CD4-positive, alpha-beta memory T cell (primary cell): ENCODE results near the gene SDCCAG8. TPM values are rescaled to one million over a fixed set of nuclear protein-coding genes. Genes with fewer than 3 reads are reported as not detected.

Experiments used
- CTCF ChIA-PET: fragments of 350-600 bp; sonication (Branson Sonifier 250); formaldehyde crosslinking; loops from one replicate; lab custom pipeline; 2021; ENCODE audit warnings: inconsistent platforms; ENCODE audit not compliant: partially characterized antibody; lab: Charles Lee
- POLR2A ChIA-PET: fragments of 350-600 bp; sonication (Branson Sonifier 250); formaldehyde crosslinking; loops from one replicate; lab custom pipeline; 2021; ENCODE audit not compliant: partially characterized antibody; lab: Charles Lee
- DNase-seq, 5 donors: peaks; one replicate each; pipeline versions ENCODE4 v3.0.0 to v3.0.0-alpha.2; 2020 to 2022; ENCODE audit warnings: mixed read lengths in 1 of 5
- H3K27ac ChIP-seq: one replicate; pipeline ENCODE4 v1.7.0; 2013; ENCODE audit warnings: low read depth, low read length
- H3K27me3 ChIP-seq: 2 replicates; pipeline ENCODE4 v1.7.0; 2013; ENCODE audit warnings: mild to moderate bottlenecking, low read length, moderate library complexity; ENCODE audit not compliant: insufficient read depth
- H3K36me3 ChIP-seq: 2 replicates; pipeline ENCODE4 v1.7.0; 2013; ENCODE audit warnings: mild to moderate bottlenecking, low read length, moderate library complexity; ENCODE audit not compliant: insufficient read depth
- H3K4me1 ChIP-seq: 2 replicates; pipeline ENCODE4 v1.7.0; 2013; ENCODE audit warnings: mild to moderate bottlenecking, low read length, moderate library complexity; ENCODE audit not compliant: insufficient read depth
- H3K4me3 ChIP-seq, 2 donors: one replicate each; pipeline ENCODE4 v1.7.0; 2013; ENCODE audit warnings: low read length in 2 of 2, mild to moderate bottlenecking in 1 of 2
- H3K9me3 ChIP-seq, 2 donors: one replicate each; pipeline ENCODE4 v1.7.0; 2013; ENCODE audit warnings: low read length in 2 of 2, control low read depth in 1 of 2; ENCODE audit not compliant: control insufficient read depth in 1 of 2
- H3K27ac Mint-ChIP-seq, 7 donors: one replicate each; pipeline ENCODE4 v1.8.0; 2020 to 2021; ENCODE audit warnings: mixed read lengths in 7 of 7, mild to moderate bottlenecking in 6 of 7, inconsistent platforms in 3 of 7, moderate library complexity in 3 of 7
- H3K27me3 Mint-ChIP-seq, 2 donors: one replicate each; pipeline ENCODE4 v1.8.0; 2020 to 2021; ENCODE audit warnings: mixed read lengths in 2 of 2
- H3K36me3 Mint-ChIP-seq, 2 donors: one replicate each; pipeline ENCODE4 v1.8.0; 2020 to 2021; ENCODE audit warnings: mixed read lengths in 2 of 2, inconsistent platforms in 1 of 2, mild to moderate bottlenecking in 1 of 2
- H3K4me1 Mint-ChIP-seq, 4 donors: one replicate each; pipeline ENCODE4 v1.8.0; 2020 to 2021; ENCODE audit warnings: mixed read lengths in 4 of 4, mild to moderate bottlenecking in 1 of 4
- H3K4me3 Mint-ChIP-seq, 8 donors: one replicate each; pipeline ENCODE4 v1.8.0; 2020 to 2021; ENCODE audit warnings: mixed read lengths in 8 of 8, mild to moderate bottlenecking in 7 of 8, moderate library complexity in 6 of 8, inconsistent platforms in 3 of 8
- H3K9me3 Mint-ChIP-seq, 8 donors: one replicate each; pipeline ENCODE4 v1.8.0; 2020 to 2021; ENCODE audit warnings: mixed read lengths in 8 of 8, mild to moderate bottlenecking in 5 of 8, inconsistent platforms in 3 of 8, moderate library complexity in 1 of 8
- intact Hi-C: fragments of 100-400 bp; cut with micrococcal nuclease; formaldehyde crosslinking; loops from one replicate; pipeline ENCODE4 v1.15.1; 2023
- polyA plus RNA-seq, 2 donors: library from polyadenylated mRNA; unstranded; fragments of 300-500 nt; fragmentation: Illumina TruSeq; gene quantifications; one replicate each; pipeline ENCODE4 v1.2.3, GENCODE V29; 2021
- total RNA-seq, 2 experiments: library from RNA; stranded (reverse); gene quantifications; one replicate each; pipeline ENCODE4 v1.2.3, GENCODE V29; 2021

Gene SDCCAG8
- total and polyA plus RNA-seq, 4 experiments from 2014 or later = 19.0 to 35.7 (median 27.7) TPM

- H3K27me3 ChIP-seq = no peaks in the 10 kb centered on the region
- peaks cover 18 to 32% of the 10 kb centered on the region in 2 donors for H3K36me3 Mint-ChIP-seq
These were observed 217.6 kb downstream of the SDCCAG8 start for GRCh38 chr1:243473227-243474135.

GRCh38 chr1:243474136-243474881, 218.5 kb downstream of the SDCCAG8 start:
- H3K27me3 Mint-ChIP-seq = no peaks in the 10 kb centered on the region
- H3K4me1 Mint-ChIP-seq = peaks cover 0 to 7% (median 4%) of the 10 kb centered on the region in 4 donors

More at GRCh38 chr1:243473227-243474135, 217.6 kb downstream of the SDCCAG8 start:
- DNase-seq = no peak
- H3K27me3 Mint-ChIP-seq = no peaks in the 10 kb centered on the region
- peak overlapping the region in 2 of 7 donors; percentile 10 to 13 for H3K27ac Mint-ChIP-seq
- POLR2A ChIA-PET = no interaction called here
- H3K4me1 Mint-ChIP-seq = peaks cover 0 to 7% (median 4%) of the 10 kb centered on the region in 4 donors
- H3K4me3 ChIP-seq = no peak overlapping the region
- H3K4me3 Mint-ChIP-seq = peak overlapping the region; percentile 51 to 88 (median 75)
- H3K9me3 Mint-ChIP-seq = peaks cover 0 to 2% (median 0%) of the 10 kb centered on the region in 8 donors
- no peaks in the 10 kb centered on the region for H3K36me3 ChIP-seq
- H3K9me3 ChIP-seq = no peaks in the 10 kb centered on the region
- no peaks in the 10 kb centered on the region for H3K4me1 ChIP-seq
- H3K27ac ChIP-seq = no peak overlapping the region
- CTCF ChIA-PET = interaction anchor here (2.0 kb wide), 1 partner anchor 10 kb away, joined by 4 read pairs; no protein-coding TSS in a partner anchor
- intact Hi-C loops = no loop called here

GRCh38 chr1:243474906-243475305, 219.1 kb downstream of the SDCCAG8 start:
- H3K27me3 Mint-ChIP-seq = peaks cover 0 to 1% of the 10 kb centered on the region in 2 donors
- Histone ChIP-seq H3K36me3 (no peaks in the 10 kb centered on the region), H3K9me3 (no peaks in the 10 kb centered on the region), H3K4me3 (no peak overlapping the region), H3K27ac (no peak overlapping the region), H3K27me3 (no peaks in the 10 kb centered on the region), H3K4me1 (no peaks in the 10 kb centered on the region)
- peaks cover 0 to 2% (median 0%) of the 10 kb centered on the region in 8 donors for H3K9me3 Mint-ChIP-seq
- H3K4me1 Mint-ChIP-seq = peaks cover 0 to 7% (median 5%) of the 10 kb centered on the region in 4 donors
- no peak overlapping the region for H3K27ac Mint-ChIP-seq
- ChIA-PET POLR2A (no interaction called here), CTCF (interaction anchor here (2.0 kb wide), 1 partner anchor 11 kb away, joined by 4 read pairs; no protein-coding TSS in a partner anchor)
- no peak overlapping the region for H3K4me3 Mint-ChIP-seq
- intact Hi-C loops = no loop called here
- H3K36me3 Mint-ChIP-seq = peaks cover 15 to 30% of the 10 kb centered on the region in 2 donors
- DNase-seq = no peak

More at GRCh38 chr1:243474136-243474881, 218.5 kb downstream of the SDCCAG8 start:
- H3K9me3 ChIP-seq = no peaks in the 10 kb centered on the region
- ChIA-PET POLR2A (no interaction called here), CTCF (interaction anchor here (2.0 kb wide), 1 partner anchor 11 kb away, joined by 4 read pairs; no protein-coding TSS in a partner anchor)
- intact Hi-C loops = no loop called here
- Mint-ChIP-seq H3K9me3 (peaks cover 0 to 2% (median 0%) of the 10 kb centered on the region in 8 donors), H3K27ac (no peak overlapping the region), H3K36me3 (peaks cover 17 to 32% of the 10 kb centered on the region in 2 donors), H3K4me3 (no peak overlapping the region)
- H3K4me3 ChIP-seq = no peak overlapping the region
- H3K4me1 ChIP-seq = no peaks in the 10 kb centered on the region
- no peak overlapping the region for H3K27ac ChIP-seq
- no peaks in the 10 kb centered on the region for H3K36me3 ChIP-seq
- DNase-seq = no peak
- H3K27me3 ChIP-seq = no peaks in the 10 kb centered on the region

GRCh38 chr1:243475966-243476365, 220.1 kb downstream of the SDCCAG8 start:
- no peak overlapping the region for H3K4me3 Mint-ChIP-seq
- no peaks in the 10 kb centered on the region for H3K27me3 ChIP-seq
- H3K27ac Mint-ChIP-seq = no peak overlapping the region
- no peaks in the 10 kb centered on the region for H3K9me3 ChIP-seq
- ChIA-PET POLR2A (no interaction called here), CTCF (no interaction called here)
- H3K9me3 Mint-ChIP-seq = peaks cover 0 to 4% (median 0%) of the 10 kb centered on the region in 8 donors
- H3K36me3 ChIP-seq = no peaks in the 10 kb centered on the region
- DNase-seq = no peak
- peaks cover 2 to 8% (median 6%) of the 10 kb centered on the region in 4 donors for H3K4me1 Mint-ChIP-seq
- no peak overlapping the region for H3K27ac ChIP-seq
- peaks cover 1 to 5% of the 10 kb centered on the region in 2 donors for H3K27me3 Mint-ChIP-seq
- peaks cover 15 to 23% of the 10 kb centered on the region in 2 donors for H3K36me3 Mint-ChIP-seq
- H3K4me3 ChIP-seq = no peak overlapping the region
- intact Hi-C loops = no loop called here
- no peaks in the 10 kb centered on the region for H3K4me1 ChIP-seq

GRCh38 chr1:243477731-243478290, 222.0 kb downstream of the SDCCAG8 start:
- CTCF ChIA-PET = no interaction called here
- H3K4me1 Mint-ChIP-seq = peaks cover 15 to 21% (median 19%) of the 10 kb centered on the region in 4 donors
- Histone ChIP-seq H3K9me3 (no peaks in the 10 kb centered on the region), H3K4me1 (peaks cover 10% of the 10 kb centered on the region), H3K27ac (no peak overlapping the region), H3K27me3 (no peaks in the 10 kb centered on the region), H3K4me3 (no peak overlapping the region), H3K36me3 (no peaks in the 10 kb centered on the region)
- POLR2A ChIA-PET = no interaction called here
- DNase-seq = no peak
- no peak overlapping the region for H3K27ac Mint-ChIP-seq
- H3K36me3 Mint-ChIP-seq = peaks cover 9 to 19% of the 10 kb centered on the region in 2 donors
- peaks cover 1 to 6% of the 10 kb centered on the region in 2 donors for H3K27me3 Mint-ChIP-seq
- peaks cover 0 to 4% (median 0%) of the 10 kb centered on the region in 8 donors for H3K9me3 Mint-ChIP-seq
- no peak overlapping the region for H3K4me3 Mint-ChIP-seq
- intact Hi-C loops = no loop called here

GRCh38 chr1:243481101-243481500, 225.3 kb downstream of the SDCCAG8 start:
- Histone ChIP-seq H3K27ac (no peak overlapping the region), H3K27me3 (no peaks in the 10 kb centered on the region), H3K9me3 (no peaks in the 10 kb centered on the region), H3K4me1 (peaks cover 12% of the 10 kb centered on the region), H3K36me3 (no peaks in the 10 kb centered on the region), H3K4me3 (no peak overlapping the region)
- peak overlapping the region in 1 of 7 donors; percentile 84 for H3K27ac Mint-ChIP-seq
- no peak for DNase-seq
- POLR2A ChIA-PET = no interaction called here
- H3K4me3 Mint-ChIP-seq = peak overlapping the region in 1 of 8 donors; percentile 3
- H3K36me3 Mint-ChIP-seq = peaks cover 0 to 10% of the 10 kb centered on the region in 2 donors
- peaks cover 15 to 23% (median 20%) of the 10 kb centered on the region in 4 donors for H3K4me1 Mint-ChIP-seq
- intact Hi-C loops = loop anchor here (10.0 kb wide), 1 partner anchor 794 kb away; no protein-coding TSS in a partner anchor
- peaks cover 0 to 4% (median 0%) of the 10 kb centered on the region in 8 donors for H3K9me3 Mint-ChIP-seq
- peaks cover 1 to 6% of the 10 kb centered on the region in 2 donors for H3K27me3 Mint-ChIP-seq
- CTCF ChIA-PET = no interaction called here
